ENCODE measurements around the gene APOM.

Gene APOM

DNA sequence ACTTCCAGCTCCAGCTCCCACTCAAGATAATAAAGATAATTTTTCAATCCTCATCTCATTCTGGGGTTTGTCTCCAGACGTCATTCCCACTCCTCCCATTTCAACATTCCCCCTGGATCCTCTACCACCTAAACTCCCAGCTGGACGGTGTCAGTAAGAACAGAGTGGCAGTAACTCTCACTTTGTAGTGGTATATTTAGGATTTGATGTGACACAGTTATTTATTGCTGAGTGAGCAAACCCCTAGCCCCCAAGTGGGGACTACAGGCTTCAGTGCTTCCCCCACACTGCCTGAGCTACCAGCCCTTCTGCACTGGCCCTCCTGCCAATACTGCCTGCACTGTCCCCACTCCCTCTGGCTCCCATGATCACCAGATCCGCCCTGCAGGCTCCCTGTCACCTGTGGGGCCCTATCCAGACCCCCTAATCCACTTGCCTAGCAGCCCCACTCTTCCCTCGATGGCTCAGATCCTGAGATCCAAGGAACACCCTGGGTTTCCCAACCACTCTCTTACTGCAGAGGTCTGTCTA is 2.5 kb downstream of the APOM start:
- DNase-seq (ENCODE audit: low read depth in 2 of 2), result no peak

DNA sequence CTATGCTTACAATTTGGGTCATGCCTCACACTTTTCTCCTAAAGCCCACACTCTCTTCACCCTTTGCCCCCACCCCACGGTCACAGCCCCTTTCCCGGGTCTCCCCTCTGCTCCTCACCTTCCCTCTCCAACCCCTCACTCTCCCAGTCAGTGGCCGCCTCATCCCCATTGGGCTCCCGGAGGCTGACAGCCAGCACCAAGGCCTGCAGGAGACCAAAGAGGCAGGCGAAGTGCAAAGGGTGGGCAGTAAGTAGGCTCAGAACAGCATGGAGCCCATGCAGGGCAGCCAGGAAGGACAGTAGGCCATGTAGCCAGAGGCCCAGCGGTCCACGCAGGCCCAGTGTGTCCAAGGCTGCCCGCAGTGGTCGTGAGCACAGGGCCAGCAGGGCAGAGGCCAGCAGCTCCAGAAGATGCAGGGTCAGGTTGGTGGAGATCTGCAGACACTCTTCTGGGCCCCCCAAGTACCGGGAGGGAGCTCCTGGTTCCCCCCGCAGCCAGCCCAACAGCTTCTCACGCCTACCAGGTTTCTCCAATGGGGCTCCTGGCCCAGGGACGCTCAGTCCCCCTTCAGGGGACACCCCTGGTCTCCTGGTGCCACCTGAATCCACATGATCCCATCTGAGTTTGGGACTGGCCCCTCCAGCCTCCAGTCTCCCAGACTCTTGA is 3.4 kb downstream of the APOM start:
- DNase-seq (ENCODE audit: low read depth in 2 of 2), result no peak

DNA sequence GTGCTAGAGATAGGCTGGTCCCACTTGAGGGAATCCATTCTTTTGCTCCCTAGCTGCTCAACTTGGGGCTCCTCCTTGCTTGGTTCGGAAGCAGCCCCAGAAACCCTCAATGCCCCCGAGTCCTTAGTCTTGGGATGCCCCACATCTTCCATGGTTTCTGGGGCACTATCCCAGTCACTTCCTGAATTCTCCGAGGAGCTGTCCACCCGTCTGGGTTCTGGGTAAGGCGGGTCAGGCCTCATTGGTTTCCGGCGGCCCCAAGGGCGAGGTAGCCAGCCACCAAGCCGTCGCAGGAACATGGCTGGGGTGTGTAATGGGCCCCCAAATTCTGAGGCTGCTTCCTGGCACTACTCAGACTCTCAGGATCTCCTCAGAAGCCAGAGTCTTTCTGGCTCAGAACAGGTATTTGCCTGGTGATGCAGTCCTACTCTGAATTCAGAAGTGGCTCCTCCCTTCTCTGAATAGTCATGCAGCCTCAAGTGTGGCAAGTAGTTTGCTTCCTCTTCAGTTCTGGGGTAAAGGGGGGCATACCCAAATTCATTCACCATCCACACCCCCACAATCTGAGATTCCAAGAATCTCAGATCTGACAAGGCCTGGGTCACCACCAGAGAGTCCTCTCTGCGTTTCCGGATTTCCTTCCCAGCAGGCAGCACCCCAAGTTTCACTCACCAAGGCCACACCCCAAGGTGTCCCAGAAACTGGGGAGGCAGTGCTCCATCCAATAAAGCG is 4.1 kb downstream of the APOM start:
- DNase-seq (ENCODE audit: low read depth in 2 of 2), result no peak

DNA sequence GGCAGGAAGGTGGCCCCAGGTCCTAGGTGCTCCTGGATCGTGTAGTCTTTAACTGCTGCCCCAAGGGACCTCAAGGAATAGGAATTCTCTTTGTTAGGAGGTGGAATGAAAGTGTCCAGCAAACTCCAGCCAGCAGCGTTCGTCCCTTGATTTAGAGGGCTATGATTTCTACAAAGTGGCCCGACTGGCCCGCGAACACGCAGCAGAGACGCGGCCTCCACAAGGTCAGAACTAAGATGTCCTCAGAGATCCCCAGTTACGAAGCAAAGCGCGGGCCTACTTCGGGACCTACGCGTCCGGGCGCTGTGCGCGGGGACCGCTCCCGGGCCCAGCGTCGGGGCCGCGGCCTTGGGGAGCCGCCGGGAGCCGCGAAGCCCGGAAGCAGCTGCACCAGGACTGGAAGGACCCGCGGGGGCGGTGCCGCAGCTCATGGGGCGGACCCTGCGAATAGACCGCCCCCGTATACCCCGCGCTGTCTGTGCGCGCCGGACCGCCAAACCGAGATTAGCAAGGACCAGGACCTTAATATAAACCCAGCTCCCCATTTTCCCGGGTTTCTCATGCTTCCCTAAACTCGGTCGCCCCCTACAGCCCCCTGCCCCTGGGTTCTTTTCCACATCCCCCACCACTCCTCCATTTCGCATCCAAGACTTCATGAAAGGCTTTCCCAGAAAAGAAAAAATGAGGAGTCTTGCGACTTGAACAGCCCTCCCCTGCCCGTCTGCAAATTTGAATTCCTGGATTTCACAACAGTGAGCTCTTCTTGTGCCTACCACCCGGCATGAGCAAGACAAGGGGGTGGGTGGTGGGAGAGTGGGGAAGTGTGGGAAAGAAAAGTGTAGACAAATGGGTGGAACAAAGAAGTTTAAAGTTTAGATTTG is 4.9 kb downstream of the APOM start, which contains the start of gene C6orf47:
Gene C6orf47 (minus strand): TSS at position 398 of the 881 bp plus-strand sequence. CDS start 831 bp downstream, outside the sequence.
- peak; percentile 56 to 74 for DNase-seq (ENCODE audit: low read depth in 2 of 2)

DNA sequence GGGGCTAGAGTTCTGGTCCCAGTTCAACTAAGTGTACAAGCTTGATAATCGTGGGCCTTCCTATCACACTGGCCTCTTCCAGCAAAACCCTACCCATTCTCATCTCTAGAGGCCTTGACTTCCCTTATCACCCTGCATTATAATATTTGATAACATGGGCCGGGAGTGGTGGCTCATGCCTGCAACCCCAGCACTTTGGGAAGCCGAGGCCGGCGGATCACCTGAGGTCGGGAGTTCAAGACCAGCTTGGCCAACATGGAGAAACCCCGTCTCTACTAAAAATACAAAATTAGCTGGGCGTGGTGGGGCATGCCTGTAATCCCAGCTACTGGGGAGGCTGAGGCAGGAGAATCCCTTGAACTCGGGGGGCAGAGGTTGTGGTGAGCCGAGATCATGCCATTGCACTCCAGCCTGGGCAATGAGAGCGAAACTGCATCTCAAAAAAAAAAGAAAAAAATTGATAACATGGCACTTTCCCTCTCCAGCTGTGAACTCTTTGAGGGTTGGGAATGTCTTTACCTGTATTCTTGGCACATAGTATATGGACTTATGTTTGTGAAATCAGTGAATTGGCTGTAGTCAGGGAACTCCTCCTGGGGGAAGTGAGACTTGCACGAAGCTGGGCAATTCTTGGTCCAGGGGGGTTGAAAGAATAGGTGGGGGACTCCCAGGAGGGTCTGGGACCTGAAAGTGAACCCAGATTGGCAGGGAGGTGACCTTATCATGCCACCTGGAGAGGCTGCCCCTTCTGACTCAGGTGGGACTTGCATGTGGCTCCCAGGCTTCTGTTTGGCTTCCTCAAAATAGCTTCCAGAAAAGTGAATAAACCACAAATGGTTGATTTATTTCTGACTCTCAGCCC is 5.8 kb downstream of the APOM start:
- no peak for DNase-seq (ENCODE audit: low read depth in 2 of 2)

GRCh38 chr6:31662124-31662723 is 6.5 kb downstream of the APOM start:
- DNase-seq (ENCODE audit: low read depth in 2 of 2), result no peak

- DNase-seq (ENCODE audit: low read depth in 2 of 2), result no peak
Observed at GRCh38 chr6:31663126-31663960, 7.6 kb downstream of the APOM start.

DNA sequence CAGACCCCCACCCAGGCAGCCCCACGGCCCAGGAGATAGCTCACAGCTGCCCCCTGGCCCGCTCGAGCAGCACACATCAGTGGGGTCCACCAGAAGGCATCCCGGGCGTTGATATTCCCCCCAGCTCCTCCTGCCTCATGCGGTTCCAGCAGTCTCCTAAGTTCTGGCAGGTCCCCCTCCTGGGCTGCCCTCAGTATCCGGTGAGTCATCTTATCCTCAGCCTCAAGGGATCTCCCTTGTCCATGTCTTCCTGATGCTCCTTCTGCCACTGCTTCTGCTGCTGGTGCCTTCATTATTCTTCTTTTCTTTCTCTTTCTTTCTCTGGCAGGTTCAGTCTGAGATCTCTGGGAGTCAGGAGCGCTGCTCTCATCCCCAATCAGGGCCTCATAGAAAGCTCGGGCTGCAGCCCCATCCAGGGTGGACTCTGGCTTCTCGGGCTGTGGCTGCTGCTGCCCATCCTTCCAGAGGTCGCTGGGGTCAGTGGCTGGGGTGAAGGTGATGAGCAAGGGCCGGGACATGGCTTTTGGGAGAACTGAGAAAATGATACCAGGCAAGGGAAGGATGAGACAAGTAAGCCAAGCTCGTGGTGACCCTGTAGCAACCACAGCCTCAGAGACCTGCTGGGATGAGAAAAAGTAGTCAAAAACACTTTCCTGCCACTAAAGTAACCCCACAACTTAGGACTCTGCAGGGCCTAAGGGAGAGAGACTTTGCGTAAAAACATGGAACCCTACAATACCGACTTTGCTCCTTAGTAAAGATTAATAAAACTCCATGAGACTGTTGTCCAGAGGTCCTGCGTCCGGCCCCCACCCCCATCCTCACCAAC is 8.5 kb downstream of the APOM start:
- no peak for DNase-seq (ENCODE audit: low read depth in 2 of 2)

GRCh38 chr6:31664790-31665500 is 9.3 kb downstream of the APOM start, which contains the start of gene GPANK1:
TSS of gene GPANK1 (minus strand) at chr6:31664997. CDS start at chr6:31664478, 519 bp downstream.
- DNase-seq (ENCODE audit: low read depth in 2 of 2), result peak; percentile 72 to 83

DNA sequence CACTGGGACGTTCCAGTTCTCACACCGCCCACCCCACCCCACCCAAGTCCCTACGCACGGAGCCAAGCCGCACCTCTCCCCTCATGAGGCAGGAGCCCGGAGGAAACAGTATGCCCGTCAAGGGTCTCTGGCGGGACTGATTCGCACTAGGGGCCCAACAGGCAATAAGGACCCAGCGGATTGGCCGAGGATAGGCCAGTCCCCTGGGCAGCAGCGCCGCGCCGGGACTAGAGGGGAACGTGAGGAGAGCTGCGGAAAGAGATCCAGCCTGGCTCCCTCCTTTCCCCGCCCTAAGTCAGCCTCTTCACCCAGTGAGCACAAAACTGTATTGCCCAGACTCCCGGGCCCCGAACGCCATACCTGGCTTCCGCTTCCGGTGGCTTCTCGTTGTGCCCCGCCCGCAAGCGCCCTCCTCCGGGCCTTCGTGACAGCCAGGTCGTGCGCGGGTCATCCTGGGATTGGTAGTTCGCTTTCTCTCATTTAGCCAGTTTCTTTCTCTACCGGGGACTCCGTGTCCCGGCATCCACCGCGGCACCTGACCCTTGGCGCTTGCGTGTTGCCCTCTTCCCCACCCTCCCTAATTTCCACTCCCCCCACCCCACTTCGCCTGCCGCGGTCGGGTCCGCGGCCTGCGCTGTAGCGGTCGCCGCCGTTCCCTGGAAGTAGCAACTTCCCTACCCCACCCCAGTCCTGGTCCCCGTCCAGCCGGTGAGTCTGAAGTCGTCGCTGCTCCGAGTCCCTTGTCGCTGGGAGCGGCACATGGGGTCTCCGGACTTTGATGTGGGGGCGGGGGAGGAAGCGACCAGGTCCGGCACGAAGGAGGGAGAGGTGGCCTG is 10.0 kb downstream of the APOM start, which contains the start of gene CSNK2B:
Gene CSNK2B (plus strand): TSS at position 580 of the 836 bp plus-strand sequence. CDS start 752 bp downstream, outside the sequence.
- DNase-seq (ENCODE audit: low read depth in 2 of 2), result peak; percentile 93 to 94

- DNase-seq (ENCODE audit: low read depth in 2 of 2), result no peak
Observed at GRCh38 chr6:31666337-31666965, 10.8 kb downstream of the APOM start.

DNA sequence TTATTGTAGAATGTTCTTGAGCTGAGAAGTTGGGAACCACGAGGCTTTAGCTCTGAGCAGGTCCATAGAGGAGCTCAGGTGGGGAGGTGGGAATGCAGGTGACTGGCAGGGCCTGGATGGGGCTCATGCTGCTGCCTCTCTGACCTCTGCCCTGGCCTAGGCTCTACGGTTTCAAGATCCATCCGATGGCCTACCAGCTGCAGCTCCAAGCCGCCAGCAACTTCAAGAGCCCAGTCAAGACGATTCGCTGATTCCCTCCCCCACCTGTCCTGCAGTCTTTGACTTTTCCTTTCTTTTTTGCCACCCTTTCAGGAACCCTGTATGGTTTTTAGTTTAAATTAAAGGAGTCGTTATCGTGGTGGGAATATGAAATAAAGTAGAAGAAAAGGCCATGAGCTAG is 14.0 kb downstream of the APOM start, which contains the start of gene LY6G5B:
Gene LY6G5B (plus strand): TSS at position 301 of the 400 bp plus-strand sequence. CDS start 975 bp downstream, outside the sequence.
- DNase-seq (ENCODE audit: low read depth in 2 of 2), result no peak

- no peak for DNase-seq (ENCODE audit: low read depth in 2 of 2)
Observed at GRCh38 chr6:31676322-31676903, 20.7 kb downstream of the APOM start.

DNA sequence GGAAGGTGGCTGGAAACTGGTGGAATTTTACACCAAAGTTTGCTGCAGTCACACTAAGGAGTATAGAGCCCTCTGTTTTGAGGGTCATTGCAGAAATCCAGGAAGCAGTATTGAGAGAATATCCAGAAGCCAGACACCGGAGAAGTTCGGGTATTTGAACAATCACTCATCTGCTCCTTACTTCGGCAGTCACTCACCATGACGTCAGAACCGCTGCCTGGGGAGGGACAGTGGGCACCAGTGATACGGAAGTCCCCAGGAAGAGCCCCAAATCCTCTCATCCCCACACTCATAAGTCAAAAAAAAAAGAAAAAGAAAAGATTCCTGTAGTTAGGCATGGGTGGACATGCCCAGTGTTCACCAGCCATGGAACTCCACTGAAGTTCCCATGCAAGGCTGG is 21.2 kb downstream of the APOM start:
- no peak for DNase-seq (ENCODE audit: low read depth in 2 of 2)

- DNase-seq (ENCODE audit: low read depth in 2 of 2), result no peak
Observed at GRCh38 chr6:31677955-31678354, 22.3 kb downstream of the APOM start.

Data from stimulated activated CD4-positive, alpha-beta T cell treated with anti-CD3 and anti-CD28 coated beads, Interleukin-1b, Interleukin-23, amount 100 ng/mL, for 4 hours (primary cell).